GM21737 (cell line): Measurements from ENCODE around the gene ARMC12.
"Not testable (repeated sequence)": the region's sequence is repeated elsewhere in the genome, so short reads cannot be mapped to it uniquely, and the experiment has no call there.

Experiments used
- ATAC-seq: cut with Tn5 transposase; IDR thresholded peaks from one replicate; pipeline ENCODE4 v1.9.1; 2021; ENCODE audit warnings: mild to moderate bottlenecking, moderate library complexity; ENCODE audit not compliant: unreplicated experiment

Gene ARMC12

GRCh38 chr6:35731736-35732532, 4.9 kb upstream of the ARMC12 start:
- ATAC-seq: peak; percentile 48

GRCh38 chr6:35733633-35734032, 3.2 kb upstream of the ARMC12 start:
- ATAC-seq: no peak

- ATAC-seq: not testable (repeated sequence)
These were observed 2.5 kb upstream of the ARMC12 start for GRCh38 chr6:35734319-35734718.

GRCh38 chr6:35735452-35735851, 1.4 kb upstream of the ARMC12 start:
- no peak for ATAC-seq

GRCh38 chr6:35736253-35736894, 458 bp upstream of the ARMC12 start:
- ATAC-seq: no peak

GRCh38 chr6:35737413-35738211, 780 bp downstream of the ARMC12 start:
- no peak for ATAC-seq

GRCh38 chr6:35739645-35740524, 3.1 kb downstream of the ARMC12 start:
- ATAC-seq: no peak

GRCh38 chr6:35742842-35743241, 6.0 kb downstream of the ARMC12 start:
- no peak for ATAC-seq

- ATAC-seq: no peak
These were observed 8.7 kb downstream of the ARMC12 start for GRCh38 chr6:35745509-35745908.

- no peak for ATAC-seq
These were observed 9.7 kb downstream of the ARMC12 start for GRCh38 chr6:35746516-35746915.

GRCh38 chr6:35747877-35748276, 11.0 kb downstream of the ARMC12 start:
- ATAC-seq: no peak

GRCh38 chr6:35750557-35750956, 13.7 kb downstream of the ARMC12 start:
- no peak for ATAC-seq

- ATAC-seq: no peak
These were observed 14.8 kb downstream of the ARMC12 start for GRCh38 chr6:35751594-35751993.

GRCh38 chr6:35752330-35752729, 15.5 kb downstream of the ARMC12 start:
- ATAC-seq: no peak

GRCh38 chr6:35754452-35755277, 17.8 kb downstream of the ARMC12 start:
- ATAC-seq: no peak

GRCh38 chr6:35755278-35755924, 18.6 kb downstream of the ARMC12 start:
- ATAC-seq: no peak

GRCh38 chr6:35757456-35758123, 20.8 kb downstream of the ARMC12 start:
- no peak for ATAC-seq

GRCh38 chr6:35759426-35759825, 22.6 kb downstream of the ARMC12 start:
- ATAC-seq: no peak

- ATAC-seq: no peak
These were observed 28.9 kb downstream of the ARMC12 start for GRCh38 chr6:35765739-35766138.
